ENCODE measurements around the gene PAIP1. TPM values are rescaled to one million over a fixed set of nuclear protein-coding genes. Genes with fewer than 3 reads are reported as not detected.
A peak's percentile ranks its signal among the peaks of the same experiment; 100 is the strongest.

PAIP1 gene
- total and polyA plus RNA-seq, 7 donors, result 99.6 to 202 (median 141) TPM

DNA sequence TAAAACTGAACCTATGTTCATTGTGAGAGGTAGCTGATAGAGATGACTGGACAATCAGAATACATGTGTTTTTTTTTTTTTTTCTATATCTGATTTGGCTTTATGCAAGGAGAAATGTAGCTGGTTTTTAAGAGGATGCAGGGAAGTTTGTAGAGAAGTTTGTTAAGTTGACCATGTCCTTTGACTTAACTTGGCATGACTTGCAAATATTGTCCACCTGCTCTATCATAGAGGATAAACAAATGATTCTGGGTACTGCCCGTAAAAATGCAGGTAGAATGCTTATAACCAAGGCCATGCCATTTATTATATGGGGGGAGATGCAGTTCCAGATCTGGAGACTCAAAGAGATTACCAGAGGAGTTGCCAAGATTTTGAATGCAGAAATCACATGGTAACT, 32.4 kb upstream of the PAIP1 start:
- H3K4me3 ChIP-seq, result no peak overlapping the region
- intact Hi-C loops (cut with DNase I), result no loop called here
- H3K27me3 ChIP-seq (ENCODE audit: insufficient read depth in 3 of 3, low read length in 2 of 3), result no peaks in the 10 kb centered on the region
- H3K27ac ChIP-seq, result peak overlapping the region; percentile 21
- H3K4me1 ChIP-seq, result peaks cover 5% of the 10 kb centered on the region
- peaks cover 0 to 12% of the 10 kb centered on the region in 2 donors for H3K36me3 ChIP-seq (ENCODE audit: insufficient read depth in 1 of 2, low read depth in 1 of 2)
- 93 to 97% (median 96%) methylated on average over 1 of the region's 1 CpG for WGBS, 3 donors
- DNase-seq (no peak), ATAC-seq (no peak)
- TF ChIP-seq, protein P1, sequence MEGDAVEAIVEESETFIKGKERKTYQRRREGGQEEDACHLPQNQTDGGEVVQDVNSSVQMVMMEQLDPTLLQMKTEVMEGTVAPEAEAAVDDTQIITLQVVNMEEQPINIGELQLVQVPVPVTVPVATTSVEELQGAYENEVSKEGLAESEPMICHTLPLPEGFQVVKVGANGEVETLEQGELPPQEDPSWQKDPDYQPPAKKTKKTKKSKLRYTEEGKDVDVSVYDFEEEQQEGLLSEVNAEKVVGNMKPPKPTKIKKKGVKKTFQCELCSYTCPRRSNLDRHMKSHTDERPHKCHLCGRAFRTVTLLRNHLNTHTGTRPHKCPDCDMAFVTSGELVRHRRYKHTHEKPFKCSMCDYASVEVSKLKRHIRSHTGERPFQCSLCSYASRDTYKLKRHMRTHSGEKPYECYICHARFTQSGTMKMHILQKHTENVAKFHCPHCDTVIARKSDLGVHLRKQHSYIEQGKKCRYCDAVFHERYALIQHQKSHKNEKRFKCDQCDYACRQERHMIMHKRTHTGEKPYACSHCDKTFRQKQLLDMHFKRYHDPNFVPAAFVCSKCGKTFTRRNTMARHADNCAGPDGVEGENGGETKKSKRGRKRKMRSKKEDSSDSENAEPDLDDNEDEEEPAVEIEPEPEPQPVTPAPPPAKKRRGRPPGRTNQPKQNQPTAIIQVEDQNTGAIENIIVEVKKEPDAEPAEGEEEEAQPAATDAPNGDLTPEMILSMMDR (IDR thresholded peaks at IDR 0.05), result no peak
- no peaks in the 10 kb centered on the region for H3K9me3 ChIP-seq

GRCh38 chr5:43588842-43589241, 32.0 kb upstream of the PAIP1 start:
- no peak for DNase-seq
- 0 to 53% (median 52%) methylated on average over 1 of the region's 1 CpG for WGBS, 3 donors
- peak in 2 of 4 donors; percentile 33 to 44 for ATAC-seq
- H3K4me1 ChIP-seq, result peaks cover 9% of the 10 kb centered on the region
- H3K36me3 ChIP-seq (ENCODE audit: insufficient read depth in 1 of 2, low read depth in 1 of 2), result peaks cover 0 to 12% of the 10 kb centered on the region in 2 donors
- no peaks in the 10 kb centered on the region for H3K9me3 ChIP-seq
- TF ChIP-seq, protein P1 (IDR thresholded peaks at IDR 0.05), result no peak
- H3K4me3 ChIP-seq, result no peak overlapping the region
- H3K27ac ChIP-seq, result peak overlapping the region; percentile 21
- no peaks in the 10 kb centered on the region for H3K27me3 ChIP-seq (ENCODE audit: insufficient read depth in 3 of 3, low read length in 2 of 3)
- intact Hi-C loops (cut with DNase I), result no loop called here

DNA sequence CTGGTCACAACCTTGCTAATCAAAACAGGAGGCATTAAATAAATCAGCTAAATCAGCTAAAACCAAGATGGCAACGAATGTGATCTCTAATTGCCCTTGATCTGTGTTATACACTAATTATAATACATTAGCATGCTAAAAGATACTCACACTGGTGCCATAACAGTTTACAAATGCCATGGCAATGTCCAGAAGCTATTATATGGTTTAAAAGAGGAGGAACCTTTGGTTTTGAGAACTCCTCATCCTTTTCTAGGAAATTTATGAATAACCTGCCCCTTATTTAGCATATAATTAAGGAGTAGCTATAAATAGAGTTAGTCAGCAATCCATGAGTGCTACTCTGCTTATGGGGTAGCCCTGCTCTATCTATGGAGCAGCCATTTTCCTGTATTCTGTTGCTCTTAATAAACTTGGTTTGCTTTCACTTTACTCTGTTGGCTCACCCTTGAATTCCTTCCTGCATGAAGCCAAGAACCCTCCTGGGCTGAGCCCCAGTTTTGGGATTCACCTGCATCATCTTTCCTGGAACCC, 27.4 kb upstream of the PAIP1 start:
- Histone ChIP-seq H3K27me3 (ENCODE audit: insufficient read depth in 3 of 3, low read length in 2 of 3) (no peaks in the 10 kb centered on the region), H3K36me3 (ENCODE audit: insufficient read depth in 1 of 2, low read depth in 1 of 2) (peaks cover 0 to 25% of the 10 kb centered on the region in 2 donors), H3K9me3 (no peaks in the 10 kb centered on the region), H3K27ac (no peak overlapping the region), H3K4me3 (no peak overlapping the region), H3K4me1 (peaks cover 7% of the 10 kb centered on the region)
- no peak for DNase-seq
- TF ChIP-seq, protein P1 (IDR thresholded peaks at IDR 0.05), result no peak
- WGBS, 3 donors, result 60 to 76% (median 70%) methylated on average over 1 of the region's 1 CpG
- intact Hi-C loops (cut with DNase I), result no loop called here
- peak in 1 of 4 donors; percentile 17 for ATAC-seq

- TF ChIP-seq, protein P1 (IDR thresholded peaks at IDR 0.05), result no peak
- Histone ChIP-seq H3K4me3 (no peak overlapping the region), H3K4me1 (peaks cover 4% of the 10 kb centered on the region), H3K27ac (no peak overlapping the region), H3K9me3 (no peaks in the 10 kb centered on the region), H3K36me3 (ENCODE audit: insufficient read depth in 1 of 2, low read depth in 1 of 2) (peaks cover 0 to 25% of the 10 kb centered on the region in 2 donors), H3K27me3 (ENCODE audit: insufficient read depth in 3 of 3, low read length in 2 of 3) (no peaks in the 10 kb centered on the region)
- ATAC-seq (no peak), DNase-seq (no peak)
- intact Hi-C loops (cut with DNase I), result no loop called here
Observed at GRCh38 chr5:43583724-43584123, 26.8 kb upstream of the PAIP1 start.

Data from psoas muscle (tissue), 8 donors.